HG02623 (cell line): ENCODE results near the gene ZSWIM7.
"Not testable (repeated sequence)": the region's sequence is repeated elsewhere in the genome, so short reads cannot be mapped to it uniquely, and the experiment has no call there.

ENCODE experiments used
- ATAC-seq: cut with Tn5 transposase; IDR thresholded peaks from one replicate; pipeline ENCODE4 v1.9.1; 2021; ENCODE audit warnings: moderate library complexity; ENCODE audit not compliant: unreplicated experiment

ZSWIM7 gene

DNA sequence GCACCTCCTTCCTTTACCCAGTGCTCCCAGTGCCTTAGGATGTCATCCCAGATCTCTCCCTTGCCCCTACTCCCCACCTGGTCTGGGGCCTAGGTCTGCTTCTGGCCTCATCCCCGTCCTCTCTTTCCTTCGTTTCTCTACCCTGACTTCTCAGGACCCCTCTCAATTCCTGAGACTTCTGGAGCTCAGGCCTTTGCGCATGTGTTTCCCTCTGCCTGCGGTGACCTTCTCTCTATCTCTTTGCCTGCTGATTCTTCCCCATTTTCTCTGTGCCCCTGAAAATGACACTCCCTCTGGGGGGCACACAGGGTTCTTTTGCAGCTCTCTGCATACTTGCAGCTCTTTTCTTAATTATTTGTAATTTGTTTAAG lies 41.0 kb downstream of the ZSWIM7 start:
- no peak for ATAC-seq

DNA sequence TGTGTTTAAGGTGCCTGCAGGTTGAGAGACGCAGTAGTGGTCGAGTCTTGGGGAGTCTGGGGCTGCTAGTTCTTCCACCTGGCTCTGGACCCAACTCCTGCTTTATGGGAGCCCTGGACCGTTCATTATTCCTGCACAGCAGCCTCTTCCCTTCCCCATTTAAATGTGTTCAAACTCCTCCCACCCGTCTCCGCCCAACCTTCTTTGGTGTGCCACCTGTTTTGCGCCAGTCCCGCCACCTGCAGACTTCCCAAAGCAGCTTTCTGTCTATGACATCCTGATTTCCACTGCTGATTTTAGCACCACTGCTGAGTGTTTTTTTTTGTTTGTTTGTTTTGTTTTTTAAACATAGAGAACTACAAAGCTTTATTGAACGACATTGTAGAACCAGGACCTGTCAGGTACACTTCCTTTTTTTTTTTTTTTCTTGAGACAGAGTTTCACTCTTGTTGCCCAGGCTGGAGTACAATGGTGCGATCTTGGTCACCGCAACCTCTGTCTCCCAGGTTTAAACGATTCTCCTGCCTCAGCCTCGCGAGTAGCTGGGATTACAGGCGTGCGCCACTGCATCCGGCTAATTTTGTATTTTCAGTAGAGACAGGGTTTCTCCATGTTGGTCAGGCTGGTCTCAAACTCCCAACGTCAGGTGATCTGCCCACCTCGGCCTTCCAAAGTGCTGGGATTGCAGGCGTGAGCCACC lies 41.7 kb downstream of the ZSWIM7 start:
- ATAC-seq, result no peak

DNA sequence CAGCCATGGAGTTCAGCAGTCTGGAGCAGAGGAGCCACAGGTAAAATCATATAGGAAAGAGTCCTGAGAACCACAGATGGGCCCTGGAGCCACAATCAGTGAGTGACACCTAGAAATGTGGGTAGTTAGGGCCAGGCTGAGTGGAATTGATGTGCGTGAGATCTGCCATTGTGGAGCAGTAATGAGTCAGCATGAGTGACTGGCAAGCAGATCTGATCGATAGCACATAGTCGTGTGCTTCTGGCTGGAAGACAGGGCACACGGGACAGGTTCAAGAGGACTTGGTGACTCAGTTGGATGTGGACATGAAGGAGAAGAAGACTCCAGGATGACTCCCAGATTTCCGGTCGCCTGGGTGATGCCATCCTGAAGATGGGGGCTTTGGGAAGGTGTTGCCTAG lies 42.3 kb downstream of the ZSWIM7 start:
- no peak for ATAC-seq

- ATAC-seq, result no peak
Observed at GRCh38 chr17:15955793-15956541, 43.5 kb downstream of the ZSWIM7 start.

- ATAC-seq, result no peak
Observed at GRCh38 chr17:15954222-15954621, 45.3 kb downstream of the ZSWIM7 start.

DNA sequence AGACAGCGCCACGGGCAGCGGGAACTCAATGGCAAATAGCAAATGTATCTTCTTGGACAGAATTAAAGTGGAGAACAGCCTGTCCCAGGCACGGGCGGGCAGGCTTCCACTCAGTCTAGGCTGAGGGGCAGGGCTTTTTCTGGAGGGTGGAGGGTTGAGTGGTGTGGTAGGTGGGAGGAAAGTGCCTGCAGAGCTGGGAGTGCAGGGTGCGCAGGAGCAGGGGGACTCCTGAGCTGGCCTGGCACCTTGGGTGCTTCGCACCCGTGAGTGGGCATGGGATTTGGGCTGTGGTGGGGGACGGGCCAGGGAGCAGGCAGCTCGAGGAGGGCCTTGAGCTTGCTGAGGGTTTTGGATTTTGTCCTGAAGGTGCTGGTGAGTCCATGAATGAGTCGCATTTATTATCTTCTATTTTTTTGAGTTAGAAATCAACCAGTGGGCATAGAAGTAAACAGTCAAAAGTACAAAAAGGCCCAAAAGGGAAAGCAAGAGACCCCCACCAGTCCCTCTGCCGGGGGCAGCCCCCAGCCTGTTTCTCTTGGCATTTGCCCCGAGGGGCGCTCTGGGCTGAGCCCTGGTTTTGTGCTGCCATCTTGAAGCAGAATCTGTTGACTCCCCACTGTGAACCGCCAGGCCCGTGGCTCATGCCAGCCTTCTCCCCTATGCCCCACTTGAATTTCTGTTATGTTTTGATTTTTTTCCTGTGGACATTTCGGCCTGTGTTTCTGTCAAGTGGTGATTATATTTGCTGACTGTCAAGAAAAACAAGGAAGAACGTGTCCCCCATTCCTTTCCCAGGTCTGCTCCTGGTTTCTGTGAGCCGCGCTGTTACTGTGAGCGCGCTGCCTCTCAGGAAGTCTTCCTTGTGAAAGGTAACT lies 46.4 kb downstream of the ZSWIM7 start:
- no peak for ATAC-seq

DNA sequence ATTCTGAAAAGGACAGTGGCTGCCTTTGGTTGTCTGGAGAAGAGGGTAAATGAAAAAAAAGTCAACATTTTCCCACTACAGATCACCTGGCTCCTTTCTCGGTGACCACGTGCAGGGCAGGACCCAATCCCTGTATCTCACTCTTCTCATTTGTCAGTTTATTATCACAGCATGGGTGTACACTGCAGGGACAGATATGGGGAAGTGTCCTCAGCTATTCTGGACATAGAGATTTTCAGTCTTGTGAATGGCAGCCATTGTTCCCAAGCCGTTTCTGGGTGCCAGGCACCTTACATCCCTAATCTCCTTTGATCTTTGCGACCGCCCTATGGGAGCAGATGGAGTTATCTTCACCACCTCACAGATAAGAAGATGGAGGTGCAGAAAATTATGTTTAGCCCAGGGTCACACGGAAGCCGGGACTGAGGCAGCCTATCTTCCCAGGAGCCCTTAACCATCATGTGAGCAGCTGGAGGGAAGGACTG lies 47.4 kb downstream of the ZSWIM7 start:
- no peak for ATAC-seq

- ATAC-seq, result no peak
Observed at GRCh38 chr17:15951368-15952047, 48.0 kb downstream of the ZSWIM7 start.

GRCh38 chr17:15947976-15948752 lies 51.3 kb downstream of the ZSWIM7 start:
- no peak for ATAC-seq

- no peak for ATAC-seq
Observed at GRCh38 chr17:15947271-15947670, 52.2 kb downstream of the ZSWIM7 start.

DNA sequence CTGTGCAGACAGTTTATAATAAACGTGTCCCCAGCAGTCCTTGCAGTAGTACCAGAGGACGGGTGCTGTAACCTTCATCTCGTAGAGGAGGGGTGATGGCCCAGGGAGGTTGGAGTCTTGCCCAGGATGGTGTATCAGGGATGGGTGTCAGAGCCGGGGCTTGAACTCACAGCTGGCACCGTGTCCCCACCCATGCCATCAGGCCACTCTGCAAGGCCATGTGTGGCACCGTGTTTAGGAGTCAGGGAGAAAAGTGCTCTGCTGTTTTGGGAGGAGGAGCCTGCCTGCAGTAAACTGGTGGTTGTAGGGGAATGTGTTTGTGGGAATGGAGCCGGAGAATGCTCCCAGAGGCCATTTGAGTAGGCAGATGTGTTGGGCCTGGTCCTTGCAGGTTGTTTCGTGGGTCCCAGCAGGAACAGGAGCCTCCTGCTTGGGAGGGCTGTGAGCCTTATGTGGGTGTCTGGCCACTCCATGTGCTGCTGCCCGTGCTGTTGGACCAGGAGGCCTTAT lies 52.8 kb downstream of the ZSWIM7 start:
- no peak for ATAC-seq

GRCh38 chr17:15945527-15946191 lies 53.8 kb downstream of the ZSWIM7 start:
- ATAC-seq, result no peak

- ATAC-seq, result no peak
Observed at GRCh38 chr17:15944759-15945526, 54.6 kb downstream of the ZSWIM7 start, which contains the start of gene ADORA2B. ADORA2B (plus strand) TSS chr17:15945130; CDS start chr17:15945249, 119 bp downstream.

- ATAC-seq, result no peak
Observed at GRCh38 chr17:15943971-15944758, 55.3 kb downstream of the ZSWIM7 start.

DNA sequence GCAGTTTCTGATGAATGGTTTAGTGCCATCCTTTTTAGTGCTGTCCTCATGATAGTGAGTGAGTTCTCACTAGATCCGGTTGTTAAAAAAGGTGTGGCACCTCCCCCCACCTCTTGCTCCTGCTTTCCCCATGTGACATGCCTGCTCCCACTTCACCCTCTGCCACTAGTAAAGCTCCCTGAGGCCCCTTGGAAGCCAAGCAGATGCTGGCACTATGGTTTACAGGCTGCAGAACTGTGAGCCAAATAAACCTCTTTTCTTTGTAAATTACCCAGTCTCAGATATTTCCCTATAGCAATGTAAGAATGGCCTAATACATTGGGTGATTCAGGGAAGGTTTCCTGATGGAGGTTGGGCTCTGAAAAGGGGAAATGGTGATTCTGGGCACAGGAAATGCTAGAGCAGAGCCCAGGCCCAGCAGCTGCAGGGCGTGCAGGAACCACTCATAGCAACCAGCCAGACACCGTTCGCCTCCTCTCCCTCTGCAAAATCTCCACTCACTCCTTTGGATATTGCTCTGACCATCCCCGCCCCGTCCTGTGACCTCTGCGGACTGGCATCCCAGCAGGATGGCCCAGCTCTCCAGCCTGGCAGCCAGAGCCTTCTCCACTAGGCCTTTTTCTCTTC lies 57.2 kb downstream of the ZSWIM7 start:
- no peak for ATAC-seq

- ATAC-seq, result no peak
Observed at GRCh38 chr17:15941781-15942180, 57.7 kb downstream of the ZSWIM7 start.

DNA sequence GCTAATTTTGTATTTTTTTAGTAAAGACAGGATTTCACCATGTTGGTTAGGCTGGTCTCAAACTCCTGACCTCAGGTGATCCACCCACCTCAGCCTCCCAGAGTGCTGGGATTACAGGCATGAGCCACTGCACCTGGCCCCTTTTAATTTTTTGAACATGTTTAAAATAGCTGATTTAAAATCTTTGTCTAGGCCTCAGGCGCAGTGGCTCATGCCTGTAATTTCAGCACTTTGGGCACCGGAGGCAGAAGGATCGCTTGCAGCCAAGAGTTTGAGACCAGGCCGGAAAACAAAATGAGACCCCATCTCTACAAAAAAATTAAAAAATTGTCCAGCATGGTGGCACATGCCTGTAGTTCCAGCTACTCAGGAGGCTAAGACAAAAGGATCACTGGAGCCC lies 63.0 kb downstream of the ZSWIM7 start:
- not testable (repeated sequence) for ATAC-seq
